Cardiac muscle cell (in vitro differentiated cells and primary cell): ENCODE data around the gene IRAK3. TPM values are rescaled to one million over a fixed set of nuclear protein-coding genes. Genes with fewer than 3 reads are reported as not detected.
"Not testable (repeated sequence)": the region's sequence is repeated elsewhere in the genome, so short reads cannot be mapped to it uniquely, and the experiment has no call there.

Experiments
- DNase-seq, 2 donors: peaks; one replicate each; pipeline versions ENCODE4 v3.0.0 to v3.0.0-alpha.2; 2010 to 2017; ENCODE audit warnings: low read depth in 1 of 2, low spot score in 1 of 2
- H3K27ac ChIP-seq: fragments of 200-600 bp; sonication (generic); 2 replicates; pipeline ENCODE4 v1.5.1; 2016
- H3K27me3 ChIP-seq: fragments of 200-600 bp; sonication (generic); 2 replicates; pipeline ENCODE4 v1.6.0; 2016; ENCODE audit warnings: control low read depth
- H3K36me3 ChIP-seq: fragments of 200-600 bp; sonication (generic); 2 replicates; pipeline ENCODE4 v1.5.1; 2016; ENCODE audit warnings: control low read depth
- H3K4me1 ChIP-seq: fragments of 200-600 bp; sonication (generic); 2 replicates; pipeline ENCODE4 v1.8.1; 2017; ENCODE audit warnings: low read depth, mild to moderate bottlenecking, mixed run types
- H3K4me3 ChIP-seq: fragments of 200-600 bp; sonication (generic); 2 replicates; pipeline ENCODE4 v1.5.1; 2016; ENCODE audit warnings: mild to moderate bottlenecking
- H3K9me3 ChIP-seq: fragments of 200-600 bp; sonication (generic); 2 replicates; pipeline ENCODE4 v1.5.1; 2017; ENCODE audit warnings: low read depth, mild to moderate bottlenecking, control low read depth
- polyA plus RNA-seq: library from polyadenylated mRNA; unstranded; fragments of >200 nt; fragmentation: Nextera tagmentation; extraction: Ambion mirVana; gene quantifications from 2 replicates; pipeline ENCODE4 v1.2.1, GENCODE V29; 2016
- total RNA-seq: library from RNA; depleted of rRNA; stranded (reverse); fragments of >200 nt; gene quantifications from 2 replicates; pipeline ENCODE4 v1.2.3, GENCODE V29; 2016
- TF ChIP-seq, protein P1 (sequence below): IDR thresholded peaks from 2 replicates; pipeline ENCODE4 v1.5.1; 2012; ENCODE audit warnings: low read depth, mild to moderate bottlenecking, low read length

The IRAK3 gene
- total and polyA plus RNA-seq, 2 experiments from 2014 or later: 0.11 to 0.27 TPM

DNA sequence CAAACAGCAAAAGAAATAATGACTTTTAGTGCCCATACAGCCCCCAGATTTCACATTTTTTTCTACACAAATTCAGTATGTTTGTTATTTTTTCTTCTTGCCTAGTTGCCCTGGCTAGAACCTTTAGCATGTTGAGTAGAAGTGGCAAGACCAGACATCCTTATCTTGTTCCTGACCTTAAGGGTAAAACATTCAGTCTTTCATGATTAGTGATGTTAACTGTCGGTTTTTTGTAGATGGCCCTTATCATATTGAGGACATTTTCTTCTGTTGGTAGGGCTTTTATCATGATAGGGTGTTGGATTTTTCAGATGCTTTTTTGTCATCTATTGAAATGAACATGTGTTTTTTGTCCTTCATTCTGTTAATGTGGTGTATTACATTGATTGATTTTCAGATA, 17.1 kb downstream of the IRAK3 start:
- no peaks in the 10 kb centered on the region for H3K9me3 ChIP-seq
- no peaks in the 10 kb centered on the region for H3K27me3 ChIP-seq
- H3K27ac ChIP-seq: no peak overlapping the region
- TF ChIP-seq, protein P1, sequence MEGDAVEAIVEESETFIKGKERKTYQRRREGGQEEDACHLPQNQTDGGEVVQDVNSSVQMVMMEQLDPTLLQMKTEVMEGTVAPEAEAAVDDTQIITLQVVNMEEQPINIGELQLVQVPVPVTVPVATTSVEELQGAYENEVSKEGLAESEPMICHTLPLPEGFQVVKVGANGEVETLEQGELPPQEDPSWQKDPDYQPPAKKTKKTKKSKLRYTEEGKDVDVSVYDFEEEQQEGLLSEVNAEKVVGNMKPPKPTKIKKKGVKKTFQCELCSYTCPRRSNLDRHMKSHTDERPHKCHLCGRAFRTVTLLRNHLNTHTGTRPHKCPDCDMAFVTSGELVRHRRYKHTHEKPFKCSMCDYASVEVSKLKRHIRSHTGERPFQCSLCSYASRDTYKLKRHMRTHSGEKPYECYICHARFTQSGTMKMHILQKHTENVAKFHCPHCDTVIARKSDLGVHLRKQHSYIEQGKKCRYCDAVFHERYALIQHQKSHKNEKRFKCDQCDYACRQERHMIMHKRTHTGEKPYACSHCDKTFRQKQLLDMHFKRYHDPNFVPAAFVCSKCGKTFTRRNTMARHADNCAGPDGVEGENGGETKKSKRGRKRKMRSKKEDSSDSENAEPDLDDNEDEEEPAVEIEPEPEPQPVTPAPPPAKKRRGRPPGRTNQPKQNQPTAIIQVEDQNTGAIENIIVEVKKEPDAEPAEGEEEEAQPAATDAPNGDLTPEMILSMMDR: no peak
- no peaks in the 10 kb centered on the region for H3K36me3 ChIP-seq
- no peak for DNase-seq
- no peak overlapping the region for H3K4me3 ChIP-seq
- H3K4me1 ChIP-seq: no peaks in the 10 kb centered on the region

DNA sequence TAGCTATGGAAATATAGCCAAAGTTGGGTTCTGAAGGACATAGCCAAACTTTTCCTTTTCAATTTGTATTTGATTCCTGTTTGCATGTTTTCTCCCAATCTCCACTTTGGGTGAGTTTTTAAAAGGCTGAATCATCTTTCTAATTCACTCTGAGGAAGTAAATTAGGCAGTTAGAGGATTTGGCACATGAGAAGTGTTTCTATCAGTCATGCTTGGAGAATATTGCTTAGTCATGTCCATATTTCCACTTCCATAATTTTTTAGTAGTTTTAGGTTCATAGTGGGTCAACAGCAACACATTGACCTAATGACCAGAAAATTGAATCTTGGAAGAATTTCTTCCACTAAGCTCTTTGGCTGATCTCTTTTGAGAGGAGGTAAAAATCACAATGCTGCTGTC, 21.8 kb downstream of the IRAK3 start:
- Histone ChIP-seq H3K27me3 (no peaks in the 10 kb centered on the region), H3K27ac (no peak overlapping the region), H3K9me3 (no peaks in the 10 kb centered on the region), H3K36me3 (no peaks in the 10 kb centered on the region), H3K4me3 (no peak overlapping the region), H3K4me1 (no peaks in the 10 kb centered on the region)
- DNase-seq: peak in 1 of 2 donors; percentile 39
- TF ChIP-seq, protein P1: no peak

DNA sequence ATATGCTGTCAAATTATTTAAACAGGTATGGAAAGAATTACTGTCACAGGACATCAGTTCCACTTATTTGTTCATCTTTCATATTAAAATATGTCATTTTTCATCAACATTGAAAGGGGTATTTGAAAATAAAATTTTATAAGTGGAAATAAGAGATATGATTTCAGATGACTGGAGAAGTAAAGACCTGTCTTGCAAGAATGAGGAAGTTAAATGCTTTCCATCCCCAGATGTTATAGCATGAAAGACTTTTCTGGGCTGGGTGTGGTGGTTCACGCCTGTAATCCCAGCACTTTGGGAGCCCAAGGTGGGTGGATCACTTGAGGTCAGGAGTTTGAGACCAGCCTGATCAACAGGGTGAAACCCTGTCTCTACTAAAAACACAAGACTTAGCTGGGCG, 22.6 kb downstream of the IRAK3 start:
- H3K27me3 ChIP-seq, DNase-seq, H3K4me3 ChIP-seq, H3K27ac ChIP-seq, H3K9me3 ChIP-seq, H3K4me1 ChIP-seq, H3K36me3 ChIP-seq: not testable (repeated sequence)

DNA sequence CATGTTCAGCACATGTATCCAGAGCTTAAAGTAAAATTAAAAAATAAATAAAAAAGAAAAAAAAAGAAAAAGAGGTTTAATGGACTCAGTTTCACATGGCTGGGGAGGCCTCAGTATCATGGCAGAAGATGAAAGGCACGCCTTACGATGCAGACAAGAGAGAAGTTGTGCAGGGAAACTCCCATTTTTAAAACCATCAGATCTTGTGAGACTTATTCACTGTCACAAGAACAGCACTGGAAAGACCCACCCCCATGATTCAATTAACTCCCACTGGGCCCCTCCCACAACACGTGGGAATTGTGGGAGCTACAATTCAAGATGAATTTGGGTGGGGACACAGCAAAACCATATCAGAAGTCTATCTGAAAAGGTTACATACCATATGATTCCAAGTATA, 24.0 kb downstream of the IRAK3 start:
- not testable (repeated sequence) for H3K27me3 ChIP-seq, H3K36me3 ChIP-seq, H3K9me3 ChIP-seq, H3K27ac ChIP-seq, H3K4me1 ChIP-seq, DNase-seq, H3K4me3 ChIP-seq

DNA sequence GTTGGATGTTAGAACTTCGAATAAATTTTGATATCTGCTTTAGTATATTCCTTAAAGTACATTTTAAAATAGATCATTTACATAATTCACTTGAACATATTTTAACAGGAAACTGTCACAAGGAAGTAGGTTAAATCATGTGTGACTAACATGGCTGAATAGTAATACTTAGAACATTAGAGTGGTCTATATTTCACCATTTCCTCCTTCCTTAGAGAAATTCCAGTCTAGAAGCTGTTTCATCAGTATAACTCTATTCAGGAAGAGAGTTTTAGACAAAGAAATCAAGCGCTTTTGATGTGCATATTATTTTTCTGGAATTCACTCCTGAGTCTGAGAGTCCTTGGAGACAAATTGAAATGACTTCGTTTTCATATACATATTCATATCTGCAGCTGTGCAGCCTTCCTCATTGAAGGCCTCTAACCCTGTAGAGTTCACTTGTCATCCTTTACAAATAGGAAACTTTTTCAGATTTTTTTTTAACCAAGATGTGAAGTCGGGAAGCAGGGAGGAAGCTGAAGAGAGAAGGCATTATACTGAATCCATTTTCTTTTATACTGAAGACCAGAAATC, 28.4 kb downstream of the IRAK3 start:
- no peak for DNase-seq
- TF ChIP-seq, protein P1: no peak
- Histone ChIP-seq H3K27ac (no peak overlapping the region), H3K4me3 (no peak overlapping the region), H3K27me3 (no peaks in the 10 kb centered on the region), H3K36me3 (no peaks in the 10 kb centered on the region), H3K4me1 (no peaks in the 10 kb centered on the region), H3K9me3 (no peaks in the 10 kb centered on the region)

DNA sequence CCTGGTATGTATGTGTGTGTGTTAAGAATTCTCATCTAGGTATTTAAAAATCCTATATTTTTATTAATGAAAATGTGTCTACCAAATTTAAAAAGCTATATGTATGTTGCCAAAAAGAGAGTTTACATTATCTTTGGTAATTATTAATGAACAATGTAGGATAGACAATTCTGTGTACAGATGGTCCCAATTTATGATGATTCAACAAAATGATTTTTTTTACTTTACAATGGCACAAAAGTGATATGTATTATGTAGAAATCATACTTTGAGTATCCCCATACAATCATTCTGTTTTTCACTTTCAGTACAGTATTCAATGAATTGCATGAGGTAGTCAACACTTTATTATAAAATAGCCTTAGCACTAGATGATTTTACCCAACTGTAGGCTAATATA, 39.4 kb downstream of the IRAK3 start:
- H3K4me1 ChIP-seq: no peaks in the 10 kb centered on the region
- no peaks in the 10 kb centered on the region for H3K36me3 ChIP-seq
- H3K27me3 ChIP-seq: no peaks in the 10 kb centered on the region
- no peak for DNase-seq
- H3K9me3 ChIP-seq: no peaks in the 10 kb centered on the region
- H3K4me3 ChIP-seq: no peak overlapping the region
- H3K27ac ChIP-seq: no peak overlapping the region
- TF ChIP-seq, protein P1: no peak

DNA sequence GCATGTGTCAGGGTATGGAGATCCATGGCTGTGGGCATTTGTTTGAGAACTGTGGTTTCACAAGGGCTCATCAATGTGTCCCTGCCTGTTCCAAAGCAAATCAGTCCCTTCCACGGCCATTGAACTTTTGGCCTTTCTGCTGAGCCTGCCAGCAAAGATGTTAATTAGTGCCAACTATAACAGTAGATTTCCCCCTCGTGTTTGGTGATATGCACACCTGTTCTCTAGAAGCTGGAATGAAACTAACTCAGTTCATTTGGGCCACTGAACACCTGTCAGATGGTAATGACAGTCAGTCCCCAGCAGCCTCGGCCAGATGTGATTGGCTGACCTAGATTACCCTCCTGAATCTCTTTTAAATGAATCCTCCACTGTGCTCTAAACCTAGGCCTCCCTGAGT, 43.2 kb downstream of the IRAK3 start:
- H3K27ac ChIP-seq: no peak overlapping the region
- no peaks in the 10 kb centered on the region for H3K27me3 ChIP-seq
- TF ChIP-seq, protein P1: no peak
- H3K36me3 ChIP-seq: no peaks in the 10 kb centered on the region
- no peaks in the 10 kb centered on the region for H3K9me3 ChIP-seq
- H3K4me1 ChIP-seq: peaks cover 10% of the 10 kb centered on the region
- no peak overlapping the region for H3K4me3 ChIP-seq
- no peak for DNase-seq

DNA sequence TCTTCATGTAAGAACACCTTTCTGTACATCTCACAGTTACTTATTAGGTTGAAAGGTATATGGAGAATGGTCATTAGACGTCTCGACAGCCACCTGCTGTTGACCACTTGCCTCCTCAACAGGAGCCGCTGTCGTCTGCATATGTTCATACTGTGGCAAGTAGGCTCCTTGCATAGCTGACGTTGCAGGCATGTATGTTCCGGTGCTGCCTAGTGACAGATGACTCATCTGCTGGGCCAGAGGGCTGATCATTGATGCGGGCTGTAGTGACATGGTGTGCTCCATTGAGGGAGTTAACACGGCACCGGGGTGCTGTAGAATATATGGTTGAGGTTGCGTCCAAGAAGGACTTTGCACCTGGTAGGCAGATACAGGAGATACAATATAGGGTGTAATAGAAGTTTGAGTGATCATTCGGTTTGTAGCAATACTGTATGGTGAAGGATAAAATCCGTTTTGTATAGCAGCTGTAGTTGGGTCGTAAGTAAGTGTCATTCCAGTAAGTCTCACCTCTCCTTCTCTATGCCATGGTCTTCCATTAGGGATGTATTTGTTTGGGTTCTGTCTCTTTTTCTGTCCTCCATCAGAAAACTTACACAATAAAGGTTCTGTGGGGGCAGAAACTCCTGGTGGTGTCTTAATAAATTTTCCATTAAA, 45.2 kb downstream of the IRAK3 start:
- not testable (repeated sequence) for H3K4me3 ChIP-seq
- DNase-seq: peak in 1 of 2 donors; percentile 51

More for the DNA sequence above, 45.2 kb downstream of the IRAK3 start:
- not testable (repeated sequence) for H3K27ac ChIP-seq, H3K27me3 ChIP-seq, H3K36me3 ChIP-seq, H3K9me3 ChIP-seq
- H3K4me1 ChIP-seq: peaks cover 29% of the 10 kb centered on the region
